GM18951 (cell line): ENCODE measurements around the gene BRPF1.

Experiments used
- POLR2A ChIP-seq: IDR thresholded peaks from 4 replicates; pipeline ENCODE4 v1.6.1; 2011; ENCODE audit warnings: mild to moderate bottlenecking; ENCODE audit not compliant: insufficient read length, insufficient read depth; ENCODE audit errors: extremely low read depth
- in situ Hi-C: fragments of 300-500 bp; cut with MboI; formaldehyde crosslinking; loops from one replicate; pipeline ENCODE4 v1.12.0; 2022; ENCODE audit warnings: low sequenced_read_pairs, mixed read lengths, inconsistent platforms; ENCODE audit not compliant: unreplicated experiment

The BRPF1 gene

GRCh38 chr3:9730657-9731205 lies 804 bp upstream of the BRPF1 start:
- in situ Hi-C loops: no loop called here
- TF ChIP-seq POLR2A: no peak

- in situ Hi-C loops: no loop called here
- TF ChIP-seq POLR2A: no peak
Measured at GRCh38 chr3:9732080-9732739, 675 bp downstream of the BRPF1 start.

DNA sequence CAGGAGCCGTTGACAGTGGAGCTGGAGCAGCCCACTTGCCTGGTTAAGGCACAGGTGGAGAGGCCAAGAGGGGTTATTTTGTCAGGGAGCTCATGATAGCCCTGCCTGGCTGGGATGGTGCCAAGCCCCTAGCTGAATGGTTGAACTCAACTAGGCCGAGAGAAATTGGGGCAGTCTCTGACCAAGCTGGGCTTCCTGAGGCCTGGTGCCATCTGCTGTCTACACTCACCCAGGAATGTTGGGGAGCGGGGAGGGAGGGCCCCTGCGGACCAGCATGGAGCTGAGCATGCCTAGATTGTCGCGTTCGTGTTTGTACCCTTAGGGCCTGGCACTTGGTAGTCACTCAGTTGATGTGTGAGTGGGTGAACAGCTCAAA lies 1.2 kb downstream of the BRPF1 start:
- TF ChIP-seq POLR2A: no peak
- in situ Hi-C loops: no loop called here

DNA sequence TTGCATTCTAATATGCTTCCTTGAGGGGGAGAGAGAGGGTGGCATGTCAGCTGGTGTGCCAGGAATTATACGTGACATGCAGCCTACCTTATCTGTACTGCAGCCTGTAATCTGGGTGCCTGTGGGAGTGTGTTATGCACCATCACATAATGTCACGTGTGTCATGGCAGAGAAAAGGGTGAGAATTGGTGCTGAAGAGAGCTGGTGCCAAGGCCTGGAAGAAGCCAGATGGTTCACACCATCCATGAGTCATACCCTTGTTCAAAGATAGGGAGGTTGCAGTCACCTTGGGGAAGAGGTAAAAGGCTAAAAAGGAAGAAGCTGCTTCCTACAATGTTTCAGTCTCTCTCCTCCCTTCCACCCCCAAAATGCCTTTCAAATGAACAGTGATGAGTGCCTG lies 5.3 kb downstream of the BRPF1 start:
- in situ Hi-C loops: no loop called here
- no peak for TF ChIP-seq POLR2A

GRCh38 chr3:9739181-9739580 lies 7.6 kb downstream of the BRPF1 start:
- in situ Hi-C loops: no loop called here
- no peak for TF ChIP-seq POLR2A

DNA sequence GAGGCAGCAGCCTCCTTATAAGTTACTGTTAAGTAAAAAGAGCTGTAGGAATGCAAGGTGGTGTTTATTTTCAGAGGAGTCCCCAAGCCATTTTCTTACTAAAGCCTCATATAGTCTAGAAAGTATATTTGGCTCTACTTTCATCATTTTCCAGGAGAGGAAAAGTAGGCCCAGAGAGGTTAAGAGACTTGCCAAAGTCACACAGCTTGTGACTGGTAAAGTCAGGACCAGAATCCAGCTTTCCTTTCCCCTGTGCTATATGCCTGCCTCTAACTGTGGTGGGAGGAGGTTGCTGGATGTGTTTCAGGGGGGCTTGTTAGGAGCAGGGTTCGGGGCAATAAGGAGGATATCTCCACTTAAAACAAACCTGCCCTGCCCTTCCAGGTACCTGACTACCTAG lies 11.0 kb downstream of the BRPF1 start:
- in situ Hi-C loops: no loop called here
- no peak for TF ChIP-seq POLR2A

DNA sequence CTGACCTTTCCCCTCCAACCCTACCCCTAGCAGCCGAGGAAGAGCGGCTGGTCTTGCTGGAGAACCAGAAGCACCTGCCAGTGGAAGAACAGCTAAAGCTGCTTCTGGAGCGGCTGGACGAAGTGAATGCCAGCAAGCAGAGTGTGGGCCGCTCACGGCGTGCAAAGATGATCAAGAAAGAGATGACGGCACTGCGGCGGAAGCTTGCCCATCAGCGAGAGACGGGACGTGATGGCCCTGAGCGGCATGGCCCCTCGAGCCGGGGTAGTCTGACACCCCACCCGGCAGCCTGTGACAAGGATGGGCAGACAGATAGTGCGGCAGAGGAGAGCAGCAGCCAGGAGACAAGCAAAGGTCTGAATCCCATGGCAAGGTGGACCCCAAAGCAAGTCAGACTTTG lies 12.0 kb downstream of the BRPF1 start:
- in situ Hi-C loops: no loop called here
- no peak for TF ChIP-seq POLR2A

GRCh38 chr3:9744162-9744561 lies 12.6 kb downstream of the BRPF1 start:
- no peak for TF ChIP-seq POLR2A
- in situ Hi-C loops: no loop called here

DNA sequence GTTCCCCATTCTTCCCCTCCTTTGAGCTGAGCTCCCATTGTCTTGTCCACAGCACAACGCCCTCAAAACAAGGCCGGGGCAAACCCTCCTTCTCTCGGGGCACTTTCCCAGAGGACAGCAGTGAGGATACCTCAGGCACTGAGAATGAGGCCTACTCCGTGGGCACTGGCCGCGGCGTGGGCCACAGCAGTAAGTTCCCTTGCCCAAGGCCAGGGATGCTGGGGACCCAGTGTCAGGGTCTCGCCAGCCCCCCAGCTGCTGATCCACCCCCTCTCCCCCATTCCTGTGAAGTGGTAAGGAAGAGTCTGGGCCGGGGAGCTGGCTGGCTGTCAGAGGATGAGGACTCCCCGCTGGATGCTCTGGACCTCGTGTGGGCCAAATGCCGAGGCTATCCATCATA lies 14.0 kb downstream of the BRPF1 start:
- no peak for TF ChIP-seq POLR2A
- in situ Hi-C loops: no loop called here

- in situ Hi-C loops: no loop called here
- no peak for TF ChIP-seq POLR2A
Measured at GRCh38 chr3:9746330-9746729, 14.8 kb downstream of the BRPF1 start.

DNA sequence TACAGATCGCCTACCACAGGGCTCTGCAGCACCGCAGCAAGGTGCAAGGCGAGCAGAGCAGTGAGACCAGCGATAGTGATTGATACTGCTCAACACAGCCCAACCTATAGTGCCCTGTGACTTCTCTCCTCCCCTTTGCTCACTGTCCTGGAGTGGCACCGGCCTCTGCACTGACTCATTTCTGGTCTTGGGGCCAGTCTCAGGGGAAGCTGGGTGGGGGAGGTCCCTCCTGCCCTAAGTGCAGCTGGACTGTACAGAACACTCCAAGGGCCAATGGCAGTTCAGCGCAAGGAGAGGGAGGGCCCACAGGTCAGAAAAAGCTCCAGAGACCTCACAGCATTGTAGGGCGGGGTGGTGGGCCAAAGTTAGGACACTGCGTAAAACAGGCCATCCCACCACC lies 15.7 kb downstream of the BRPF1 start:
- no peak for TF ChIP-seq POLR2A
- in situ Hi-C loops: no loop called here

DNA sequence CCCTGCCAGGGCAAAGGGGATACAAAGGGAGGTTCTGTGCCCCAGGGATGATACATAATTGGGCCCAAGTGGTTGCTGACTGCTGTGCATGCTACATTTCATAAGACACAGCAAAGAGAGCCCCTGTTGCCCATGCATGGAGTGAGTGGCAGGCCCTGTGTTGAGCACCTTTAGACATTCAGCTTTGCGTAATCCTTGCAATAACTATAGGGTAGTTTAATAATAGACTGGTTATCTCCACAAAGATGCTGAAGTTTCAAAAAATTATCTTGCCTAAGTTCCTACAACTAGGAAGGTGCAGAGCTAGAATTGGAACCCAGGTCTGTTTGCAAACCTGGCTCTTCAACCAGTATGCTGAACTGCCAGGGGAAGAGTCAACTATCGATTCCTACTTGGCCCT lies 16.5 kb downstream of the BRPF1 start:
- in situ Hi-C loops: no loop called here
- TF ChIP-seq POLR2A: no peak

DNA sequence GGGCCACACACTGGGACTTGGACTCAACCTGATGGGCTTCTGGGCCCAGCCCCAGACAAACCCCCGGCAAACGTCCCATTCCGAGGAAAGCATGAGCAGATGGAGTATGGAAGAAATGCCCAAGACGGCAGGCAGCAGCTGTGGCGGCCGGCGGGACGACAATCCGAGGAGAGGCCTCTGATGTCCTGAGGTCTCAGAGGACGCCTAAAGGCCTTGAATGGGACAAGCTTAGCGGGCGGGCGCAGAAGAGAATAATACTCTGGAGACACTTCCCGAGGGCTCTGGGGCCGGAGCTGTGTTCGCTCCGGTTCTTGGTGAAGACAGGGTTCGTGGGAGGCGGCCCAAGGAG lies 17.7 kb downstream of the BRPF1 start:
- TF ChIP-seq POLR2A: no peak
- in situ Hi-C loops: no loop called here

DNA sequence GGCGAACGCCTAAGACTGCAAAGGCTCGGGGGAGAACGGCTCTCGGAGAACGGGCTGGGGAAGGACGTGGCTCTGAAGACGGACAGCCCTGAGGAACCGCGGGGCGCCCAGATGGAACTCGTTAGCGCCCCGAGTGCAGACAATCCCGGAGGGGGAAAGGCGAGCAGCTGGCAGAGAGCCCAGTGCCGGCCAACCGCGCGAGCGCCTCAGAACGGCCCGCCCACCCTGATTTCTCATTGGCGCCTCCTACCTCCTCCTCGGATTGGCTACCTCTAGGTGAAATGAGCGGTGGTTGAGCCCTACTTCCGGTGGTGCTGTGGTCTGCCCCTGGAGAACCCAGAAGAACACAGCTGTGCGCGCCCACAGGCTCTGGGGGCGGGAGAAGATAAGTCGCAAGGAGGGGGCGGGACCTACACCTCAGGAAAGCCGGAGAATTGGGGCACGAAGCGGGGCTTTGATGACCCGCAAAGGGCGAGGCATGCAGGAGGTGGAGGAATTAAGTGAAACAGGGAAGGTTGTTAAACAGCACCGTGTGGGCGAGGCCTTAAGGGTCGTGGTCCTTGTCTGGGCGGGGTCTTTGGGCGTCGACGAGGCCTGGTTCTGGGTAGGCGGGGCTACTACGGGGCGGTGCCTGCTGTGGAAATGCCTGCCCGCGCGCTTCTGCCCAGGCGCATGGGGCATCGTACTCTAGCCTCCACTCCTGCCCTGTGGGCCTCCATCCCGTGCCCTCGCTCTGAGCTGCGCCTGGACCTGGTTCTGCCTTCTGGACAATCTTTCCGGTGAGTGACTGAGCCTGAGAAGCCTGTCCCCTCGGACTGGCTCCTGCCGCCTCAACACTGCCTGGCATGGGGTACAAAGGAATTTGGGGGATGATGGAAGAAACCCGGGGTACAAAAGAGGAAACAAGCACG lies 18.4 kb downstream of the BRPF1 start, which contains the start of gene OGG1:
TSS of gene OGG1 (plus strand) at position 308 of the 911 bp plus-strand sequence. CDS start at position 643, 335 bp downstream.
- peak; percentile 70 for TF ChIP-seq POLR2A
- in situ Hi-C loops: no loop called here
